OCI-M2 (cell line): Measurements from ENCODE around the gene CHAF1A.

ENCODE experiments used
- DNase-seq: peaks from one replicate; lab custom pipeline; 2025; ENCODE audit not compliant: unreplicated experiment; lab: John Stamatoyannopoulos, UW

The CHAF1A gene

GRCh38 chr19:4482721-4483364 lies 80.4 kb downstream of the CHAF1A start:
- DNase-seq, result no peak

- no peak for DNase-seq
These were observed 80.9 kb downstream of the CHAF1A start for GRCh38 chr19:4483385-4483784.

- no peak for DNase-seq
These were observed 85.1 kb downstream of the CHAF1A start for GRCh38 chr19:4487572-4487971.

GRCh38 chr19:4488496-4488895 lies 86.1 kb downstream of the CHAF1A start:
- no peak for DNase-seq

- DNase-seq, result no peak
These were observed 89.0 kb downstream of the CHAF1A start for GRCh38 chr19:4491446-4491845.

GRCh38 chr19:4492337-4493103 lies 90.1 kb downstream of the CHAF1A start:
- no peak for DNase-seq
